Measurements from ENCODE around the gene SLC24A3.

Gene SLC24A3

GRCh38 chr20:19478320-19478895 is 266.0 kb downstream of the SLC24A3 start:
- no peak overlapping the region for H3K4me3 ChIP-seq (ENCODE audit: low read length, poor library complexity, severe bottlenecking)
- H2AFZ ChIP-seq (ENCODE audit: low read length), result peak overlapping the region; percentile 13; the same call in 1 of the 2 replicates
- H3K27me3 ChIP-seq (ENCODE audit: insufficient read depth, low read length, poor library complexity, severe bottlenecking), result no peaks in the 10 kb centered on the region
- H3K9me3 ChIP-seq (ENCODE audit: insufficient read depth, low read depth, low read length), result no peaks in the 10 kb centered on the region
- peak overlapping the region; percentile 26 for H3K4me2 ChIP-seq (ENCODE audit: low read depth, low read length, poor library complexity, severe bottlenecking)
- H3K36me3 ChIP-seq (ENCODE audit: insufficient read depth, low read length), result no peaks in the 10 kb centered on the region
- H3F3A ChIP-seq (ENCODE audit: low read depth), result no peaks in the 10 kb centered on the region
- peaks cover 28% of the 10 kb centered on the region for H3K4me1 ChIP-seq (ENCODE audit: insufficient read depth, low read length, poor library complexity, severe bottlenecking)
- no peak overlapping the region for H3K9ac ChIP-seq (ENCODE audit: low read depth, low read length, poor library complexity, severe bottlenecking)
- TF ChIP-seq CTCF (conservative IDR thresholded peaks at IDR 0.05; ENCODE audit: low read length) (no peak), EZH2phosphoT487 (IDR thresholded peaks at IDR 0.05; ENCODE audit: borderline replicate concordance) (no peak)
- H3K9me2 ChIP-seq (replicated peaks; ENCODE audit: low read depth, low read length), result no peaks in the 10 kb centered on the region
- no peaks in the 10 kb centered on the region for H4K20me1 ChIP-seq (ENCODE audit: insufficient read depth, low read length, poor library complexity, severe bottlenecking)
- no peaks in the 10 kb centered on the region for H3K79me2 ChIP-seq (ENCODE audit: insufficient read depth, low read length)

- Histone ChIP-seq H3K4me1 (ENCODE audit: insufficient read depth, low read length, poor library complexity, severe bottlenecking) (peaks cover 36% of the 10 kb centered on the region), H3K4me2 (ENCODE audit: low read depth, low read length, poor library complexity, severe bottlenecking) (no peak overlapping the region), H3K9me2 (replicated peaks; ENCODE audit: low read depth, low read length) (no peaks in the 10 kb centered on the region), H4K20me1 (ENCODE audit: insufficient read depth, low read length, poor library complexity, severe bottlenecking) (no peaks in the 10 kb centered on the region), H2AFZ (ENCODE audit: low read length) (no peak overlapping the region), H3K36me3 (ENCODE audit: insufficient read depth, low read length) (no peaks in the 10 kb centered on the region), H3K4me3 (ENCODE audit: low read length, poor library complexity, severe bottlenecking) (no peak overlapping the region), H3K79me2 (ENCODE audit: insufficient read depth, low read length) (no peaks in the 10 kb centered on the region), H3F3A (ENCODE audit: low read depth) (no peaks in the 10 kb centered on the region), H3K9ac (ENCODE audit: low read depth, low read length, poor library complexity, severe bottlenecking) (no peak overlapping the region), H3K27me3 (ENCODE audit: insufficient read depth, low read length, poor library complexity, severe bottlenecking) (no peaks in the 10 kb centered on the region), H3K9me3 (ENCODE audit: insufficient read depth, low read depth, low read length) (no peaks in the 10 kb centered on the region)
- no peak for TF ChIP-seq CTCF (conservative IDR thresholded peaks at IDR 0.05; ENCODE audit: low read length)
- no peak for TF ChIP-seq EZH2phosphoT487 (IDR thresholded peaks at IDR 0.05; ENCODE audit: borderline replicate concordance)
Observed at GRCh38 chr20:19482726-19483125, 270.3 kb downstream of the SLC24A3 start.

- Histone ChIP-seq H3K27me3 (ENCODE audit: insufficient read depth, low read length, poor library complexity, severe bottlenecking) (no peaks in the 10 kb centered on the region), H3K9ac (ENCODE audit: low read depth, low read length, poor library complexity, severe bottlenecking) (no peak overlapping the region), H3F3A (ENCODE audit: low read depth) (no peaks in the 10 kb centered on the region), H3K4me3 (ENCODE audit: low read length, poor library complexity, severe bottlenecking) (no peak overlapping the region), H3K79me2 (ENCODE audit: insufficient read depth, low read length) (no peaks in the 10 kb centered on the region), H3K9me3 (ENCODE audit: insufficient read depth, low read depth, low read length) (no peaks in the 10 kb centered on the region), H2AFZ (ENCODE audit: low read length) (no peak overlapping the region), H3K9me2 (replicated peaks; ENCODE audit: low read depth, low read length) (no peaks in the 10 kb centered on the region), H3K4me1 (ENCODE audit: insufficient read depth, low read length, poor library complexity, severe bottlenecking) (peaks cover 31% of the 10 kb centered on the region), H3K4me2 (ENCODE audit: low read depth, low read length, poor library complexity, severe bottlenecking) (no peak overlapping the region), H3K36me3 (ENCODE audit: insufficient read depth, low read length) (no peaks in the 10 kb centered on the region), H4K20me1 (ENCODE audit: insufficient read depth, low read length, poor library complexity, severe bottlenecking) (no peaks in the 10 kb centered on the region)
- TF ChIP-seq CTCF (conservative IDR thresholded peaks at IDR 0.05; ENCODE audit: low read length) (no peak), EZH2phosphoT487 (IDR thresholded peaks at IDR 0.05; ENCODE audit: borderline replicate concordance) (no peak)
Observed at GRCh38 chr20:19483309-19483708, 270.9 kb downstream of the SLC24A3 start.
